Nephron progenitor cell (in vitro differentiated cells): Measurements from ENCODE around the gene UBL5.
"Not testable (repeated sequence)": the region's sequence is repeated elsewhere in the genome, so short reads cannot be mapped to it uniquely, and the experiment has no call there.

Source experiments
- DNase-seq: peaks from one replicate; pipeline ENCODE4 v3.0.0; 2021
- H3K27ac Mint-ChIP-seq: 2 replicates; pipeline ENCODE4 v1.8.0; 2021; ENCODE audit warnings: mild to moderate bottlenecking, moderate library complexity, mixed read lengths
- H3K27me3 Mint-ChIP-seq: 2 replicates; pipeline ENCODE4 v1.8.0; 2021; ENCODE audit warnings: mild to moderate bottlenecking, low read depth, mixed read lengths; ENCODE audit not compliant: poor library complexity
- H3K36me3 Mint-ChIP-seq: 2 replicates; pipeline ENCODE4 v1.8.0; 2021; ENCODE audit warnings: low read depth, mixed read lengths
- H3K4me1 Mint-ChIP-seq: 2 replicates; pipeline ENCODE4 v1.8.0; 2021; ENCODE audit warnings: mixed read lengths
- H3K4me3 Mint-ChIP-seq: 2 replicates; pipeline ENCODE4 v1.8.0; 2021; ENCODE audit warnings: mild to moderate bottlenecking, moderate library complexity, mixed read lengths
- H3K9me3 Mint-ChIP-seq: 2 replicates; pipeline ENCODE4 v1.8.0; 2021; ENCODE audit warnings: mild to moderate bottlenecking, moderate library complexity, mixed read lengths
- CTCF ChIP-seq: fragments of 200-600 bp; sonication (generic); IDR thresholded peaks from 2 replicates; pipeline ENCODE4 v1.5.0; 2021; ENCODE audit warnings: antibody characterized with exemption

Gene UBL5

GRCh38 chr19:9827289-9828238, at the start of gene UBL5:
Gene UBL5 (plus strand): TSS chr19:9827918. CDS start chr19:9828338, 420 bp downstream.
- no peak for TF ChIP-seq CTCF
- no peaks in the 10 kb centered on the region for H3K9me3 Mint-ChIP-seq
- DNase-seq, result peak; percentile 87
- H3K4me3 Mint-ChIP-seq, result peak within 1 kb of the TSS; percentile 100
- H3K27me3 Mint-ChIP-seq, result no peaks in the 10 kb centered on the region
- H3K27ac Mint-ChIP-seq, result peak within 1 kb of the TSS; percentile 99
- H3K4me1 Mint-ChIP-seq, result peaks cover 36% of the 10 kb centered on the region
- peaks cover 22% of the 10 kb centered on the region for H3K36me3 Mint-ChIP-seq

- Mint-ChIP-seq H3K27ac (no peak overlapping the region), H3K4me3 (no peak overlapping the region)
Measured at GRCh38 chr19:9782338-9782737, 45.4 kb upstream of the UBL5 start.

GRCh38 chr19:9784163-9784496, 43.6 kb upstream of the UBL5 start:
- not testable (repeated sequence) for DNase-seq, H3K27me3 Mint-ChIP-seq, H3K36me3 Mint-ChIP-seq
- H3K4me3 Mint-ChIP-seq, result peak overlapping the region; percentile 93
- peaks cover 14% of the 10 kb centered on the region for H3K9me3 Mint-ChIP-seq
- H3K4me1 Mint-ChIP-seq, result peaks cover 36% of the 10 kb centered on the region
- H3K27ac Mint-ChIP-seq, result peak overlapping the region; percentile 99

More at GRCh38 chr19:9782338-9782737, 45.4 kb upstream of the UBL5 start:
- TF ChIP-seq CTCF, result no peak
- peaks cover 22% of the 10 kb centered on the region for H3K9me3 Mint-ChIP-seq
- H3K36me3 Mint-ChIP-seq, result peaks cover 8% of the 10 kb centered on the region
- peaks cover 25% of the 10 kb centered on the region for H3K4me1 Mint-ChIP-seq
- DNase-seq, result no peak
- H3K27me3 Mint-ChIP-seq, result no peaks in the 10 kb centered on the region

GRCh38 chr19:9785367-9786331, 42.1 kb upstream of the UBL5 start:
- Mint-ChIP-seq H3K36me3 (peaks cover 4% of the 10 kb centered on the region), H3K4me1 (peaks cover 51% of the 10 kb centered on the region), H3K4me3 (peak overlapping the region; percentile 93), H3K27ac (peak overlapping the region; percentile 99), H3K9me3 (peaks cover 4% of the 10 kb centered on the region), H3K27me3 (no peaks in the 10 kb centered on the region)
- TF ChIP-seq CTCF, result no peak
- DNase-seq, result peak; percentile 100

- H3K27ac Mint-ChIP-seq, result peak overlapping the region; percentile 96
- H3K4me3 Mint-ChIP-seq, result peak overlapping the region; percentile 93
- no peak for DNase-seq
- H3K27me3 Mint-ChIP-seq, result no peaks in the 10 kb centered on the region
- H3K4me1 Mint-ChIP-seq, result peaks cover 58% of the 10 kb centered on the region
- peaks cover 4% of the 10 kb centered on the region for H3K36me3 Mint-ChIP-seq
- no peak for TF ChIP-seq CTCF
- peaks cover 4% of the 10 kb centered on the region for H3K9me3 Mint-ChIP-seq
Measured at GRCh38 chr19:9786342-9786741, 41.4 kb upstream of the UBL5 start.

- peak overlapping the region; percentile 74 for H3K4me3 Mint-ChIP-seq
- peaks cover 62% of the 10 kb centered on the region for H3K4me1 Mint-ChIP-seq
- H3K9me3 Mint-ChIP-seq, result peaks cover 4% of the 10 kb centered on the region
- peaks cover 4% of the 10 kb centered on the region for H3K36me3 Mint-ChIP-seq
- H3K27me3 Mint-ChIP-seq, result no peaks in the 10 kb centered on the region
- no peak for TF ChIP-seq CTCF
- no peak overlapping the region for H3K27ac Mint-ChIP-seq
- DNase-seq, result no peak
Measured at GRCh38 chr19:9786819-9787218, 40.9 kb upstream of the UBL5 start.

- not testable (repeated sequence) for H3K27me3 Mint-ChIP-seq, H3K4me3 Mint-ChIP-seq, H3K36me3 Mint-ChIP-seq, H3K9me3 Mint-ChIP-seq, DNase-seq
- H3K27ac Mint-ChIP-seq, result peak overlapping the region; percentile 76
- H3K4me1 Mint-ChIP-seq, result peaks cover 60% of the 10 kb centered on the region
Measured at GRCh38 chr19:9788604-9789003, 39.1 kb upstream of the UBL5 start.
